SK-N-SH treated with all-trans-retinoic acid at 6 μM for 48 hours (cell line): ENCODE measurements around the gene CYBA.

Source experiments
- ATAC-seq: fragments of 200-7000 bp; cut with Tn5 transposase; 3 replicates; pipeline ENCODE4 v1.9.1; 2020; ENCODE audit warnings: mild to moderate bottlenecking, moderate library complexity
- ARNTL ChIP-seq: fragments of 450-650 bp; formaldehyde crosslinking; IDR thresholded peaks from 2 replicates; pipeline ENCODE4 v1.5.0; 2020; ENCODE audit warnings: low read depth, mild to moderate bottlenecking, moderate library complexity, borderline replicate concordance
- BACH2 ChIP-seq: fragments of 250-450 bp; sonication (Bioruptor Pico); IDR thresholded peaks from 2 replicates; pipeline ENCODE4 v1.9.0; 2021; ENCODE audit warnings: mild to moderate bottlenecking, borderline replicate concordance
- CREB5 ChIP-seq: fragments of 250-450 bp; sonication (Bioruptor Pico); IDR thresholded peaks from 2 replicates; pipeline ENCODE4 v1.5.1; 2020; ENCODE audit warnings: low read depth, mild to moderate bottlenecking, moderate library complexity
- CSRNP3 ChIP-seq: fragments of 250-450 bp; sonication (Bioruptor Pico); IDR thresholded peaks from 2 replicates; pipeline ENCODE4 v1.5.1; 2021; ENCODE audit warnings: mild to moderate bottlenecking, moderate library complexity
- ESRRG ChIP-seq: fragments of 250-450 bp; sonication (Bioruptor Pico); IDR thresholded peaks from 2 replicates; pipeline ENCODE4 v1.6.1; 2021; ENCODE audit warnings: mild to moderate bottlenecking
- GLIS3 ChIP-seq: fragments of 250-450 bp; sonication (Bioruptor Pico); IDR thresholded peaks from 2 replicates; pipeline ENCODE4 v1.5.0; 2020; ENCODE audit warnings: mild to moderate bottlenecking, moderate library complexity
- OSR1 ChIP-seq: fragments of 250-450 bp; sonication (Bioruptor Pico); IDR thresholded peaks from 2 replicates; pipeline ENCODE4 v1.8.0; 2022; ENCODE audit warnings: moderate library complexity, mild to moderate bottlenecking, inconsistent platforms
- PATZ1 ChIP-seq: fragments of 250-450 bp; sonication (Bioruptor Pico); IDR thresholded peaks from 2 replicates; pipeline ENCODE4 v1.8.0; 2020; ENCODE audit warnings: mild to moderate bottlenecking, moderate library complexity, borderline replicate concordance
- POU6F1 ChIP-seq: fragments of 250-450 bp; sonication (Bioruptor Pico); IDR thresholded peaks from 2 replicates; pipeline ENCODE4 v1.8.0; 2021; ENCODE audit warnings: low read depth, mild to moderate bottlenecking, moderate library complexity, borderline replicate concordance
- PPARA ChIP-seq: fragments of 250-450 bp; sonication (Bioruptor Pico); IDR thresholded peaks from 2 replicates; pipeline ENCODE4 v1.5.0; 2020; ENCODE audit warnings: mild to moderate bottlenecking, borderline replicate concordance
- TSHZ2 ChIP-seq: fragments of 250-450 bp; sonication (Bioruptor Pico); IDR thresholded peaks from 2 replicates; pipeline ENCODE4 v1.5.0; 2020; ENCODE audit warnings: mild to moderate bottlenecking, moderate library complexity
- ZFP3 ChIP-seq: fragments of 250-450 bp; sonication (Bioruptor Pico); IDR thresholded peaks from 2 replicates; pipeline ENCODE4 v1.5.0; 2020; ENCODE audit warnings: mild to moderate bottlenecking, moderate library complexity
- ZNF565 ChIP-seq: fragments of 450-650 bp; formaldehyde crosslinking; conservative IDR thresholded peaks from 2 replicates; pipeline ENCODE4 v1.5.0; 2020; ENCODE audit warnings: low read depth, mild to moderate bottlenecking, moderate library complexity
- ZNF70 ChIP-seq: fragments of 450-650 bp; formaldehyde crosslinking; IDR thresholded peaks from 2 replicates; pipeline ENCODE4 v1.5.0; 2020; ENCODE audit warnings: mild to moderate bottlenecking, moderate library complexity
- ZNF8 ChIP-seq: fragments of 450-650 bp; formaldehyde crosslinking; IDR thresholded peaks from 2 replicates; pipeline ENCODE4 v1.5.0; 2020; ENCODE audit warnings: mild to moderate bottlenecking, moderate library complexity

The CYBA gene

GRCh38 chr16:88657371-88657770 is 6.5 kb upstream of the CYBA start:
- no peak for ATAC-seq
- no peak for TF ChIP-seq ESRRG (CRISPR knock-in tag)

GRCh38 chr16:88656291-88656980 is 5.6 kb upstream of the CYBA start:
- TF ChIP-seq ZNF70 (CRISPR knock-in tag) (no peak), PPARA (CRISPR knock-in tag) (no peak), PATZ1 (no peak), CREB5 (no peak), TSHZ2 (no peak), ZNF565 (CRISPR knock-in tag) (no peak), POU6F1 (CRISPR knock-in tag) (no peak), ZFP3 (CRISPR knock-in tag) (no peak), OSR1 (no peak), ZNF8 (CRISPR knock-in tag) (no peak), GLIS3 (no peak)
- TF ChIP-seq, all 23 proteins: peak for 0
- no peak for ATAC-seq

- ATAC-seq: no peak
- TF ChIP-seq CSRNP3 (CRISPR knock-in tag) (no peak), ARNTL (CRISPR knock-in tag) (no peak), ESRRG (CRISPR knock-in tag) (no peak), TSHZ2 (no peak), PATZ1 (no peak), BACH2 (CRISPR knock-in tag) (no peak)
These were observed 5.0 kb upstream of the CYBA start for GRCh38 chr16:88655733-88656281.
